Liver (tissue), 9 donors: ENCODE results near the gene MARCHF3. TPM values are rescaled to one million over a fixed set of nuclear protein-coding genes. Genes with fewer than 3 reads are reported as not detected.

Experiments
- DNase-seq: peaks from one replicate; pipeline ENCODE4 v3.0.0-alpha.2; 2017; ENCODE audit warnings: low spot score
- H3K27ac ChIP-seq, 2 donors: one replicate each; pipeline ENCODE4 v1.7.0; 2013; ENCODE audit warnings: inconsistent platforms in 2 of 2, low read length in 2 of 2, control low read depth in 1 of 2, low read depth in 1 of 2, mild to moderate bottlenecking in 1 of 2
- H3K27me3 ChIP-seq, 4 donors: one replicate each; pipeline versions ENCODE4 v1.6.1 to v1.7.0; 2013; ENCODE audit warnings: low read length in 3 of 4, inconsistent platforms in 1 of 4, mild to moderate bottlenecking in 1 of 4, moderate library complexity in 1 of 4; ENCODE audit not compliant: control insufficient read depth in 4 of 4, insufficient read depth in 4 of 4
- H3K36me3 ChIP-seq, 4 donors: one replicate each; pipeline versions ENCODE4 v1.6.1 to v1.7.0; 2013; ENCODE audit warnings: low read length in 3 of 4, mild to moderate bottlenecking in 3 of 4, low read depth in 1 of 4, moderate library complexity in 1 of 4; ENCODE audit not compliant: control insufficient read depth in 4 of 4, insufficient read depth in 3 of 4
- H3K4me1 ChIP-seq, 4 donors: one replicate each; pipeline versions ENCODE4 v1.6.1 to v1.7.0; 2013; ENCODE audit warnings: low read length in 3 of 4, mild to moderate bottlenecking in 3 of 4, moderate library complexity in 1 of 4; ENCODE audit not compliant: control insufficient read depth in 4 of 4, insufficient read depth in 4 of 4
- H3K4me3 ChIP-seq, 3 donors: one replicate each; pipeline versions ENCODE4 v1.6.1 to v1.7.0; 2013; ENCODE audit warnings: low read length in 3 of 3, control low read depth in 1 of 3, low read depth in 1 of 3, mild to moderate bottlenecking in 1 of 3
- H3K9ac ChIP-seq, 2 donors: one replicate each; pipeline ENCODE4 v1.7.0; 2013; ENCODE audit warnings: low read length in 2 of 2, mild to moderate bottlenecking in 2 of 2, moderate library complexity in 2 of 2, control low read depth in 1 of 2, low read depth in 1 of 2
- H3K9me3 ChIP-seq, 4 donors: one replicate each; pipeline versions ENCODE4 v1.6.1 to v1.7.0; 2013; ENCODE audit warnings: low read length in 3 of 4; ENCODE audit not compliant: control insufficient read depth in 4 of 4
- FOXA2 ChIP-seq: IDR thresholded peaks from 2 replicates; pipeline ENCODE4 v1.6.1; 2016; ENCODE audit warnings: antibody characterized with exemption
- GABPA ChIP-seq, 2 donors: IDR thresholded peaks in 1 of 2; conservative IDR thresholded peaks in 1 of 2; 2 replicates each; pipeline ENCODE4 v1.6.1; 2016; ENCODE audit warnings: antibody characterized with exemption in 2 of 2, mild to moderate bottlenecking in 1 of 2, moderate library complexity in 1 of 2
- HNF4A ChIP-seq, 2 donors: conservative IDR thresholded peaks; 2 replicates each; pipeline ENCODE4 v1.6.1; 2016; ENCODE audit warnings: antibody characterized with exemption in 2 of 2, mild to moderate bottlenecking in 2 of 2
- HNF4G ChIP-seq: IDR thresholded peaks from 2 replicates; pipeline ENCODE4 v1.6.1; 2016; ENCODE audit warnings: antibody characterized with exemption
- JUND ChIP-seq, 2 donors: IDR thresholded peaks; 2 replicates each; pipeline ENCODE4 v1.6.1; 2016; ENCODE audit warnings: antibody characterized with exemption in 2 of 2
- NR2F2 ChIP-seq: IDR thresholded peaks from 2 replicates; pipeline ENCODE4 v1.6.1; 2016; ENCODE audit warnings: antibody characterized with exemption
- WGBS: extraction: QIAGEN DNeasy Blood & Tissue Kit; methylation state at CpG from one replicate; pipeline ENCODE4 v1.1.7; 2013; 5-methylcytosine and 5-hydroxymethylcytosine counted together
- polyA plus RNA-seq, 2 donors: library from polyadenylated mRNA; stranded (reverse) in 1 of 2; unstranded in 1 of 2; fragments of 200-250 nt in 1 of 2; fragments of >200 nt in 1 of 2; fragmentation: Nextera tagmentation in 1 of 2; extraction: Ambion mirVana in 1 of 2; gene quantifications; one replicate each; pipeline versions ENCODE4 v1.2.1 to v1.2.3, GENCODE V29; 2013 to 2015
- total RNA-seq, 2 donors: library from RNA; depleted of rRNA; stranded (reverse); fragments of >200 nt; gene quantifications; one replicate each; pipeline ENCODE4 v1.2.3, GENCODE V29; 2014
- TF ChIP-seq, protein P1 (sequence below): IDR thresholded peaks from 2 replicates; pipeline ENCODE4 v1.6.1; 2016; ENCODE audit warnings: antibody characterized with exemption, mild to moderate bottlenecking
- TF ChIP-seq, protein P2 (sequence below): IDR thresholded peaks from 2 replicates; pipeline ENCODE4 v1.6.1; 2016; ENCODE audit warnings: antibody characterized with exemption
- TF ChIP-seq, protein P3 (sequence below): IDR thresholded peaks from 2 replicates; pipeline ENCODE4 v1.6.1; 2016; ENCODE audit warnings: antibody characterized with exemption
- TF ChIP-seq, protein P4 (sequence below): fragments of 150-350 bp; IDR thresholded peaks from 2 replicates; pipeline ENCODE4 v1.5.1; 2017; ENCODE audit warnings: improper control_type of control experiment, low read depth, low read length; ENCODE audit not compliant: missing input control
- donor health status: healthy.
- donor health status: healthy.
- donor health status: healthy.
- donor health status: healthy.
- donor health status: healthy.

The MARCHF3 gene
- total and polyA plus RNA-seq, 4 donors, result 0.93 to 51.0 (median 1.4) TPM

DNA sequence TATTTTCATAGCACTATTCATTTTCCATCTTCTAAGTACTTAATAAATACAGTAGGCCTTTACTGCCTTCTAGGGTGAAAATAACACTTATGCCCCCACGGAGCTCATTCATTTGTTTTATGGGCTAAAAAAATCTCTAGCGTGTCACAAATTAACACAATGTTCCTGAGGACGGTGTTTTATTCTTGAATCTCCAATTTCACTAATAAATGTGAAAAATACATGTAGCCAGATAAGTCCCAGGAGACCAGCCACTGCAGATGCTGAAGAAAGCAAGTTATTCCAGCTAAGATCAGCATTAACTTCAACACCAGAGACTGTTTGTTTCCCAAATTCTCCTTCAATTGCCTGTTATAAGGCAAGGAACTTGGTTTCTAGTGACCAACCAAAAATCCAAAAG, 102.3 kb downstream of the MARCHF3 start:
- Histone ChIP-seq H3K4me3 (no peak overlapping the region), H3K36me3 (no peaks in the 10 kb centered on the region), H3K9ac (no peak overlapping the region), H3K27ac (no peak overlapping the region), H3K27me3 (no peaks in the 10 kb centered on the region), H3K4me1 (no peaks in the 10 kb centered on the region), H3K9me3 (no peaks in the 10 kb centered on the region)
- no peak for DNase-seq
- WGBS, result 97% methylated on average over 3 of the region's 3 CpGs
- TF ChIP-seq, protein P1, sequence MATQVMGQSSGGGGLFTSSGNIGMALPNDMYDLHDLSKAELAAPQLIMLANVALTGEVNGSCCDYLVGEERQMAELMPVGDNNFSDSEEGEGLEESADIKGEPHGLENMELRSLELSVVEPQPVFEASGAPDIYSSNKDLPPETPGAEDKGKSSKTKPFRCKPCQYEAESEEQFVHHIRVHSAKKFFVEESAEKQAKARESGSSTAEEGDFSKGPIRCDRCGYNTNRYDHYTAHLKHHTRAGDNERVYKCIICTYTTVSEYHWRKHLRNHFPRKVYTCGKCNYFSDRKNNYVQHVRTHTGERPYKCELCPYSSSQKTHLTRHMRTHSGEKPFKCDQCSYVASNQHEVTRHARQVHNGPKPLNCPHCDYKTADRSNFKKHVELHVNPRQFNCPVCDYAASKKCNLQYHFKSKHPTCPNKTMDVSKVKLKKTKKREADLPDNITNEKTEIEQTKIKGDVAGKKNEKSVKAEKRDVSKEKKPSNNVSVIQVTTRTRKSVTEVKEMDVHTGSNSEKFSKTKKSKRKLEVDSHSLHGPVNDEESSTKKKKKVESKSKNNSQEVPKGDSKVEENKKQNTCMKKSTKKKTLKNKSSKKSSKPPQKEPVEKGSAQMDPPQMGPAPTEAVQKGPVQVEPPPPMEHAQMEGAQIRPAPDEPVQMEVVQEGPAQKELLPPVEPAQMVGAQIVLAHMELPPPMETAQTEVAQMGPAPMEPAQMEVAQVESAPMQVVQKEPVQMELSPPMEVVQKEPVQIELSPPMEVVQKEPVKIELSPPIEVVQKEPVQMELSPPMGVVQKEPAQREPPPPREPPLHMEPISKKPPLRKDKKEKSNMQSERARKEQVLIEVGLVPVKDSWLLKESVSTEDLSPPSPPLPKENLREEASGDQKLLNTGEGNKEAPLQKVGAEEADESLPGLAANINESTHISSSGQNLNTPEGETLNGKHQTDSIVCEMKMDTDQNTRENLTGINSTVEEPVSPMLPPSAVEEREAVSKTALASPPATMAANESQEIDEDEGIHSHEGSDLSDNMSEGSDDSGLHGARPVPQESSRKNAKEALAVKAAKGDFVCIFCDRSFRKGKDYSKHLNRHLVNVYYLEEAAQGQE, result no peak
- no peak for TF ChIP-seq FOXA2

DNA sequence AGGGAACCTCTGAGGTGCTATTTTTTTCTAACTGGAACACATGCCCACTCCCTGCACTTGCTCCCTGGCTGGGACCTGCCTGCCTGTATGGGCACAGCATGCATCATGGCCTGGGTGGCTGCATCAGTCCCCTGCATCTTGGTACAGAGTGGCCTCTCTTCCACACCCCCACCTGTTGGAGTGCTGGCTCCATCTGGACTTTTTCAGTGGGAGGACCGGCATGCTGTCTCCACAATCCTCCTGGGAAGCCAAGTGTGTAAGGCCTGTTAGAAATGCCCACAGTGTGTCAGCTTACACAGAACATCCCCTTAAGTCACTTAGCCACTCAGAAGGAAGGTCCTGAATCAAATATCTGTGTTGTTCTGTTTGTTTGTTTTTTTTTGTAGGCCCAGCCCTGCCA, 102.9 kb downstream of the MARCHF3 start:
- H3K27me3 ChIP-seq, result no peaks in the 10 kb centered on the region
- WGBS, result 100% methylated on average over 1 of the region's 1 CpG
- H3K4me3 ChIP-seq, result no peak overlapping the region
- no peak overlapping the region for H3K27ac ChIP-seq
- DNase-seq, result peak; percentile 30
- no peak overlapping the region for H3K9ac ChIP-seq
- no peaks in the 10 kb centered on the region for H3K9me3 ChIP-seq
- H3K4me1 ChIP-seq, result no peaks in the 10 kb centered on the region
- no peak for TF ChIP-seq JUND (IDR thresholded peaks at IDR 0.05)
- TF ChIP-seq HNF4G, result no peak
- no peak for TF ChIP-seq NR2F2
- no peaks in the 10 kb centered on the region for H3K36me3 ChIP-seq

DNA sequence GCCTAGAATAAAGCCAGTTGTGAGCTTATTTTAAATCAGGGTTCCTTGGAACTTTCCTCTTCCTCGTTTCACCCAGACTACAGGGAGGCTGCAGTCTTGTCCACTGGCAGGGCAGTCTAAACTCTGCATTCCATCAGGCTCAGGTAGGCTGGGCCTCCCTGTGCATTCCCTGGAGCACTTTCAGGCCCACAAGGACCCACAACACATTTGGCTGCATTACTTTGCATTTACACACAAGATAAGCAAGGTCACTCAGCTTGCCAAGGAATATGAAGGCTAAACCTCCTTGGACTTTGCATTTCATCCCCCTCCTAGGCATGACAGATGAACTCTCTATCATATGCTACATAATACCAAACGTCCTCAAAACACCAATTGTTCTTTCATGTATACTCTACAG, 104.2 kb downstream of the MARCHF3 start:
- Histone ChIP-seq H3K36me3 (no peaks in the 10 kb centered on the region), H3K9me3 (no peaks in the 10 kb centered on the region), H3K27ac (no peak overlapping the region), H3K27me3 (no peaks in the 10 kb centered on the region), H3K9ac (no peak overlapping the region), H3K4me3 (no peak overlapping the region), H3K4me1 (no peaks in the 10 kb centered on the region)
- TF ChIP-seq, protein P2, sequence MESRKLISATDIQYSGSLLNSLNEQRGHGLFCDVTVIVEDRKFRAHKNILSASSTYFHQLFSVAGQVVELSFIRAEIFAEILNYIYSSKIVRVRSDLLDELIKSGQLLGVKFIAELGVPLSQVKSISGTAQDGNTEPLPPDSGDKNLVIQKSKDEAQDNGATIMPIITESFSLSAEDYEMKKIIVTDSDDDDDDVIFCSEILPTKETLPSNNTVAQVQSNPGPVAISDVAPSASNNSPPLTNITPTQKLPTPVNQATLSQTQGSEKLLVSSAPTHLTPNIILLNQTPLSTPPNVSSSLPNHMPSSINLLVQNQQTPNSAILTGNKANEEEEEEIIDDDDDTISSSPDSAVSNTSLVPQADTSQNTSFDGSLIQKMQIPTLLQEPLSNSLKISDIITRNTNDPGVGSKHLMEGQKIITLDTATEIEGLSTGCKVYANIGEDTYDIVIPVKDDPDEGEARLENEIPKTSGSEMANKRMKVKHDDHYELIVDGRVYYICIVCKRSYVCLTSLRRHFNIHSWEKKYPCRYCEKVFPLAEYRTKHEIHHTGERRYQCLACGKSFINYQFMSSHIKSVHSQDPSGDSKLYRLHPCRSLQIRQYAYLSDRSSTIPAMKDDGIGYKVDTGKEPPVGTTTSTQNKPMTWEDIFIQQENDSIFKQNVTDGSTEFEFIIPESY, result no peak
- TF ChIP-seq, protein P1, result no peak
- TF ChIP-seq HNF4G, result no peak
- TF ChIP-seq GABPA (IDR thresholded peaks at IDR 0.05 in 1 of 2, conservative IDR thresholded peaks at IDR 0.05 in 1 of 2), result no peak
- TF ChIP-seq, protein P3, sequence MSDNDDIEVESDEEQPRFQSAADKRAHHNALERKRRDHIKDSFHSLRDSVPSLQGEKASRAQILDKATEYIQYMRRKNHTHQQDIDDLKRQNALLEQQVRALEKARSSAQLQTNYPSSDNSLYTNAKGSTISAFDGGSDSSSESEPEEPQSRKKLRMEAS, result no peak
- TF ChIP-seq, protein P4, sequence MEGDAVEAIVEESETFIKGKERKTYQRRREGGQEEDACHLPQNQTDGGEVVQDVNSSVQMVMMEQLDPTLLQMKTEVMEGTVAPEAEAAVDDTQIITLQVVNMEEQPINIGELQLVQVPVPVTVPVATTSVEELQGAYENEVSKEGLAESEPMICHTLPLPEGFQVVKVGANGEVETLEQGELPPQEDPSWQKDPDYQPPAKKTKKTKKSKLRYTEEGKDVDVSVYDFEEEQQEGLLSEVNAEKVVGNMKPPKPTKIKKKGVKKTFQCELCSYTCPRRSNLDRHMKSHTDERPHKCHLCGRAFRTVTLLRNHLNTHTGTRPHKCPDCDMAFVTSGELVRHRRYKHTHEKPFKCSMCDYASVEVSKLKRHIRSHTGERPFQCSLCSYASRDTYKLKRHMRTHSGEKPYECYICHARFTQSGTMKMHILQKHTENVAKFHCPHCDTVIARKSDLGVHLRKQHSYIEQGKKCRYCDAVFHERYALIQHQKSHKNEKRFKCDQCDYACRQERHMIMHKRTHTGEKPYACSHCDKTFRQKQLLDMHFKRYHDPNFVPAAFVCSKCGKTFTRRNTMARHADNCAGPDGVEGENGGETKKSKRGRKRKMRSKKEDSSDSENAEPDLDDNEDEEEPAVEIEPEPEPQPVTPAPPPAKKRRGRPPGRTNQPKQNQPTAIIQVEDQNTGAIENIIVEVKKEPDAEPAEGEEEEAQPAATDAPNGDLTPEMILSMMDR, result no peak
- no peak for TF ChIP-seq NR2F2
- TF ChIP-seq JUND (IDR thresholded peaks at IDR 0.05), result no peak
- no peak for TF ChIP-seq HNF4A (conservative IDR thresholded peaks at IDR 0.05)
- DNase-seq, result no peak
- 68% methylated on average over 2 of the region's 2 CpGs for WGBS
